ENCODE results near the gene CGAS.
A peak's percentile ranks its signal among the peaks of the same experiment; 100 is the strongest.
"Not testable (repeated sequence)": the region's sequence is repeated elsewhere in the genome, so short reads cannot be mapped to it uniquely, and the experiment has no call there.

The CGAS gene

DNA sequence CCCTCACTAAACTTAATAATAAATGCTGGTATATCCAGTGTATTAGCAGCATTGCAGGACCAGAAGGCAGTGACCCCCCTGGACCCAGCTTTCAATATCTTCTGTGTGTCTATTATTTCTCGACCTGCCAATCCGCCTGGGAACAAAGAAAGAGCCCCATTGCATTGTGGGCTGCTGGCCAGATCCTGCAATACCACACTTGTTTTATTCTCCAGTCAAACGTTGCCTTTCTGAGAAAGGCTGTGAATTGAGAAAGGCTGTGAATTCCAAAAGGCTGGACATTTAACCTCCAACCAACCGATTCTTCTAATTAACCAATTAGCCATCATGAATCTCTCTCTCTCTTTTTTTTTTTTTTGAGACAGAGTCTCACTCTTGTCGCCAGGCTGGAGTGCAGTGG is 8.0 kb upstream of the CGAS start:
- H3K4me1 ChIP-seq (ENCODE audit: control insufficient read depth, low read length): peaks cover 27% of the 10 kb centered on the region
- H3K9me2 ChIP-seq (replicated peaks; ENCODE audit: control insufficient read depth, low read length): no peaks in the 10 kb centered on the region
- H3K79me2 ChIP-seq (ENCODE audit: control insufficient read depth, low read length): peaks cover 39% of the 10 kb centered on the region
- H3K36me3 ChIP-seq (ENCODE audit: control insufficient read depth, low read length): peaks cover 24% of the 10 kb centered on the region
- 0 out of 2 replicates have a peak overlapping the region, but pooled peaks have one; percentile 100 for H3K4me3 ChIP-seq (ENCODE audit: low read length)
- peak overlapping the region; percentile 81 for H3K4me2 ChIP-seq (ENCODE audit: low read length)
- no peaks in the 10 kb centered on the region for H3K27me3 ChIP-seq (ENCODE audit: control insufficient read depth, low read length)
- H3K27ac ChIP-seq (ENCODE audit: low read depth, low read length): no peak overlapping the region
- TF ChIP-seq, protein P1, sequence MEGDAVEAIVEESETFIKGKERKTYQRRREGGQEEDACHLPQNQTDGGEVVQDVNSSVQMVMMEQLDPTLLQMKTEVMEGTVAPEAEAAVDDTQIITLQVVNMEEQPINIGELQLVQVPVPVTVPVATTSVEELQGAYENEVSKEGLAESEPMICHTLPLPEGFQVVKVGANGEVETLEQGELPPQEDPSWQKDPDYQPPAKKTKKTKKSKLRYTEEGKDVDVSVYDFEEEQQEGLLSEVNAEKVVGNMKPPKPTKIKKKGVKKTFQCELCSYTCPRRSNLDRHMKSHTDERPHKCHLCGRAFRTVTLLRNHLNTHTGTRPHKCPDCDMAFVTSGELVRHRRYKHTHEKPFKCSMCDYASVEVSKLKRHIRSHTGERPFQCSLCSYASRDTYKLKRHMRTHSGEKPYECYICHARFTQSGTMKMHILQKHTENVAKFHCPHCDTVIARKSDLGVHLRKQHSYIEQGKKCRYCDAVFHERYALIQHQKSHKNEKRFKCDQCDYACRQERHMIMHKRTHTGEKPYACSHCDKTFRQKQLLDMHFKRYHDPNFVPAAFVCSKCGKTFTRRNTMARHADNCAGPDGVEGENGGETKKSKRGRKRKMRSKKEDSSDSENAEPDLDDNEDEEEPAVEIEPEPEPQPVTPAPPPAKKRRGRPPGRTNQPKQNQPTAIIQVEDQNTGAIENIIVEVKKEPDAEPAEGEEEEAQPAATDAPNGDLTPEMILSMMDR (IDR thresholded peaks at IDR 0.05; ENCODE audit: low read depth, low read length, poor library complexity, severe bottlenecking): no peak
- TF ChIP-seq EZH2phosphoT487 (IDR thresholded peaks at IDR 0.05; ENCODE audit: borderline replicate concordance, low read length): no peak
- H3F3A ChIP-seq (ENCODE audit: control insufficient read depth, insufficient read depth): peaks cover 14% of the 10 kb centered on the region
- H3K9me3 ChIP-seq (ENCODE audit: control insufficient read depth, insufficient read depth, low read length): no peaks in the 10 kb centered on the region
- H4K20me1 ChIP-seq (ENCODE audit: control insufficient read depth, insufficient read depth, low read depth, low read length): no peaks in the 10 kb centered on the region

DNA sequence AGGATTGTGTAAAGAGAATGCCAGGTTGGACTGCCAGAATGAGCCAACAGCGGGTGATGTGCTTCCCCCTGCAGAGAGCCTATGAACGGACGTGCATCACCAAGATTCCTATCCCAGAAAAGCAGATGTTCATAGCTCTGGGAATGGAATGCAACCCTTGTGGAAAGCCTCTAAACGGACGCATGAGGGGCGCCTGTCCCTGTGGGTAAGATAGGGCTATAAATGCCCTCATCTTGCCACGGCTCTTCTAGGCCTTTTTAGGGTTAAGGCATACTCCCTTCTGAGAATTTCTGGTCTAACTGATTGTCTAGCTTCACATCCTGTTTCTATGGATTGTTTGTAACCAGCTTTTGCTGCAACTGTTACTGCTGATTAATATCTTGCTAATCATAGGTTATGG is 7.4 kb upstream of the CGAS start:
- not testable (repeated sequence) for H3K4me2 ChIP-seq (ENCODE audit: low read length); H3K27ac ChIP-seq (ENCODE audit: low read depth, low read length); H3K9me2 ChIP-seq (replicated peaks; ENCODE audit: control insufficient read depth, low read length); H3K27me3 ChIP-seq (ENCODE audit: control insufficient read depth, low read length); H3K9me3 ChIP-seq (ENCODE audit: control insufficient read depth, insufficient read depth, low read length); H3K4me3 ChIP-seq (ENCODE audit: low read length); H4K20me1 ChIP-seq (ENCODE audit: control insufficient read depth, insufficient read depth, low read depth, low read length)
- H3K36me3 ChIP-seq (ENCODE audit: control insufficient read depth, low read length): peaks cover 20% of the 10 kb centered on the region
- peaks cover 14% of the 10 kb centered on the region for H3F3A ChIP-seq (ENCODE audit: control insufficient read depth, insufficient read depth)
- peaks cover 27% of the 10 kb centered on the region for H3K4me1 ChIP-seq (ENCODE audit: control insufficient read depth, low read length)
- H3K79me2 ChIP-seq (ENCODE audit: control insufficient read depth, low read length): peaks cover 33% of the 10 kb centered on the region

DNA sequence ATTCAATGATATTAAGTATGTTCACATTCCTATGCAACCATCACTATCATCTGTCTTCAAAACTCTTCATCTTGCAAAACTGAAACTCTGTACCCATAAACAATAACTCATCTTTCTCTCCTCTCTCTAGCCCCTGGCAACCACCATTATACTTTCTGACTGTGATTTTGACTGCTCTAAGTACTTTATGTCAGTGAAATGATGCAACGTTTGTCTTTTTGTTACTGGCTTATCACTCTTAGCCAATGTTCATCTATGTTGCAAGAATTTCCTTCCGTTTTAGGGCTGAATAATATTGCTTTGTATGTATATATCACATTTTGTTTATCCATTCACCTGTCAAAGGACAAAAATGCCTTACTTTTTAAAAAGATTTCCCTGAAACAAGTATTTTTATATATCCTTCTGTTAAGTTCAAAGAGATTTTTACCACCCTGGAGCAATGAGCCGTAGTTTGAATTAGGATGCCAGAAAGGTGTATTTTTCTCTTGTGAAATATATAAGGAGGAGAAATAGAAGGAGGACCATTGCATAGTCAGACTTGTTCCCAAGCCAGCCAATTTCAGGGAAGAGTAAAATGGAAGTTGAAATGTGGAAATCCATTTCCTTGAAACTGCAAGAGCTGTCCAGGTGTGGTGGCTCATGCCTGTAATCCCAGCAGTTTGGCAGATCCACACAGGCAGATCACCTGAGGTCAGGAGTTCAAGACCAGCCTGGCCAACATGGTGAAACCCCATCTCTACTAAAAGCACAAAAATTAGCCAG is 4.0 kb upstream of the CGAS start:
- no peak for TF ChIP-seq EZH2phosphoT487 (IDR thresholded peaks at IDR 0.05; ENCODE audit: borderline replicate concordance, low read length)
- TF ChIP-seq, protein P1 (IDR thresholded peaks at IDR 0.05; ENCODE audit: low read depth, low read length, poor library complexity, severe bottlenecking): no peak
- Histone ChIP-seq H3K36me3 (ENCODE audit: control insufficient read depth, low read length) (no peaks in the 10 kb centered on the region), H3K4me3 (ENCODE audit: low read length) (no peak overlapping the region), H3K4me1 (ENCODE audit: control insufficient read depth, low read length) (peaks cover 29% of the 10 kb centered on the region), H3K9me3 (ENCODE audit: control insufficient read depth, insufficient read depth, low read length) (no peaks in the 10 kb centered on the region), H3K4me2 (ENCODE audit: low read length) (no peak overlapping the region), H3K27me3 (ENCODE audit: control insufficient read depth, low read length) (peaks cover 2% of the 10 kb centered on the region; the same call in 1 of the 2 replicates), H3K9me2 (replicated peaks; ENCODE audit: control insufficient read depth, low read length) (no peaks in the 10 kb centered on the region), H3F3A (ENCODE audit: control insufficient read depth, insufficient read depth) (peaks cover 10% of the 10 kb centered on the region; the same call in 1 of the 2 replicates), H4K20me1 (ENCODE audit: control insufficient read depth, insufficient read depth, low read depth, low read length) (no peaks in the 10 kb centered on the region), H3K27ac (ENCODE audit: low read depth, low read length) (no peak overlapping the region), H3K79me2 (ENCODE audit: control insufficient read depth, low read length) (peaks cover 15% of the 10 kb centered on the region)

All from DOHH2 (cell line).